SU-DHL-6 (cell line): Measurements from ENCODE around the gene RBL2.

Experiments
- EZH2phosphoT487 ChIP-seq: fragments of 200-600 bp; sonication (generic), shearing (Covaris generic); conservative IDR thresholded peaks from 2 replicates; pipeline ENCODE4 v1.6.1; 2018; ENCODE audit warnings: mild to moderate bottlenecking, antibody characterized with exemption, low read length, moderate library complexity, mixed read lengths
- TF ChIP-seq, protein P1 (sequence below): fragments of 200-600 bp; sonication (generic); IDR thresholded peaks from one replicate; pipeline ENCODE4 v1.5.1; 2017; ENCODE audit warnings: antibody characterized with exemption, mild to moderate bottlenecking, low read length, moderate library complexity; ENCODE audit not compliant: insufficient read depth, poor library complexity, severe bottlenecking

GRCh38 chr16:53515259-53515658 lies 81.0 kb downstream of the RBL2 start:
- TF ChIP-seq, protein P1, sequence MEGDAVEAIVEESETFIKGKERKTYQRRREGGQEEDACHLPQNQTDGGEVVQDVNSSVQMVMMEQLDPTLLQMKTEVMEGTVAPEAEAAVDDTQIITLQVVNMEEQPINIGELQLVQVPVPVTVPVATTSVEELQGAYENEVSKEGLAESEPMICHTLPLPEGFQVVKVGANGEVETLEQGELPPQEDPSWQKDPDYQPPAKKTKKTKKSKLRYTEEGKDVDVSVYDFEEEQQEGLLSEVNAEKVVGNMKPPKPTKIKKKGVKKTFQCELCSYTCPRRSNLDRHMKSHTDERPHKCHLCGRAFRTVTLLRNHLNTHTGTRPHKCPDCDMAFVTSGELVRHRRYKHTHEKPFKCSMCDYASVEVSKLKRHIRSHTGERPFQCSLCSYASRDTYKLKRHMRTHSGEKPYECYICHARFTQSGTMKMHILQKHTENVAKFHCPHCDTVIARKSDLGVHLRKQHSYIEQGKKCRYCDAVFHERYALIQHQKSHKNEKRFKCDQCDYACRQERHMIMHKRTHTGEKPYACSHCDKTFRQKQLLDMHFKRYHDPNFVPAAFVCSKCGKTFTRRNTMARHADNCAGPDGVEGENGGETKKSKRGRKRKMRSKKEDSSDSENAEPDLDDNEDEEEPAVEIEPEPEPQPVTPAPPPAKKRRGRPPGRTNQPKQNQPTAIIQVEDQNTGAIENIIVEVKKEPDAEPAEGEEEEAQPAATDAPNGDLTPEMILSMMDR = no peak
- TF ChIP-seq EZH2phosphoT487 = no peak
